Body of pancreas (tissue), 4 donors: ENCODE results near the gene HSPB7. TPM values are rescaled to one million over a fixed set of nuclear protein-coding genes. Genes with fewer than 3 reads are reported as not detected.

Experiments used
- ATAC-seq: fragments of 150-250 bp; one replicate; pipeline ENCODE4 v1.9.1; 2016
- DNase-seq, 4 donors: peaks; one replicate each; pipeline ENCODE4 v3.0.0-alpha.2; 2019
- H3K27ac ChIP-seq, 4 donors: fragments of 200-600 bp; sonication (generic); 1 replicate in 3 of 4; 2 replicates in 1 of 4; pipeline versions ENCODE4 v1.5.1 to v1.6.1; 2016 to 2019; ENCODE audit warnings: mild to moderate bottlenecking in 1 of 4, mixed read lengths in 1 of 4, moderate library complexity in 1 of 4
- H3K27me3 ChIP-seq, 2 donors: fragments of 200-600 bp; sonication (generic); one replicate each; pipeline ENCODE4 v1.6.0; 2016; ENCODE audit warnings: mild to moderate bottlenecking in 1 of 2
- H3K36me3 ChIP-seq, 2 donors: fragments of 200-600 bp; sonication (generic); replicated peaks in 1 of 2; 2 replicates each; pipeline ENCODE4 v1.5.1; 2016; ENCODE audit warnings: low read depth in 2 of 2; ENCODE audit not compliant: insufficient read depth in 1 of 2
- H3K4me1 ChIP-seq: fragments of 200-600 bp; sonication (generic); one replicate; pipeline ENCODE4 v1.6.0; 2016
- H3K4me3 ChIP-seq, 2 donors: fragments of 200-600 bp; sonication (generic); 1 replicate in 1 of 2; 2 replicates in 1 of 2; pipeline ENCODE4 v1.5.1; 2016 to 2019
- H3K9me3 ChIP-seq, 3 donors: fragments of 200-600 bp; sonication (generic); 1 replicate in 2 of 3; 2 replicates in 1 of 3; pipeline ENCODE4 v1.5.1; 2016
- CTCF ChIP-seq, 7 experiments: fragments of 450-650 bp in 4 of 7; fragments of 200-600 bp in 3 of 7; sonication (generic) in 3 of 7; IDR thresholded peaks; one replicate each; pipeline ENCODE4 v1.5.1; 2016 to 2019; ENCODE audit warnings: antibody characterized with exemption in 7 of 7
- POLR2A ChIP-seq, 3 donors: fragments of 450-650 bp; IDR thresholded peaks; one replicate each; pipeline ENCODE4 v1.6.1; 2016; ENCODE audit warnings: antibody characterized with exemption in 3 of 3, mild to moderate bottlenecking in 2 of 3
- WGBS, 2 donors: methylation state at CpG; one replicate each; pipeline ENCODE4 v1.1.5; 2017; 5-methylcytosine and 5-hydroxymethylcytosine counted together
- intact Hi-C: fragments of 100-400 bp; cut with DNase I; formaldehyde crosslinking; loops from one replicate; pipeline ENCODE4 v1.15.1; 2023
- total RNA-seq, 2 donors: library from RNA; depleted of rRNA; stranded (reverse); fragments of >200 nt; gene quantifications; one replicate each; pipeline ENCODE4 v1.1.0, GENCODE V29; 2016

Gene HSPB7
- total RNA-seq, 2 donors from 2014 or later = 5.7 to 39.9 TPM

- peak; percentile 52 to 67 (median 64) for DNase-seq
- ATAC-seq = peak; percentile 53
- Histone ChIP-seq H3K36me3 (no peaks in the 10 kb centered on the region), H3K27me3 (no peaks in the 10 kb centered on the region), H3K27ac (no peak overlapping the region), H3K9me3 (no peaks in the 10 kb centered on the region), H3K4me3 (no peak overlapping the region), H3K4me1 (peaks cover 22% of the 10 kb centered on the region)
- WGBS, 2 donors = 1 to 3% methylated on average over 18 to 22 of the region's 25 CpGs
- no peak for TF ChIP-seq CTCF (IDR thresholded peaks at IDR 0.05)
- TF ChIP-seq POLR2A (IDR thresholded peaks at IDR 0.05) = no peak
- intact Hi-C loops = no loop called here
Observed at GRCh38 chr1:16048573-16049189, 30.8 kb upstream of the HSPB7 start.

- Histone ChIP-seq H3K27ac (no peak overlapping the region), H3K4me3 (no peak overlapping the region), H3K4me1 (peaks cover 27% of the 10 kb centered on the region), H3K27me3 (no peaks in the 10 kb centered on the region), H3K36me3 (no peaks in the 10 kb centered on the region), H3K9me3 (no peaks in the 10 kb centered on the region)
- DNase-seq = no peak
- no peak for TF ChIP-seq POLR2A (IDR thresholded peaks at IDR 0.05)
- TF ChIP-seq CTCF (IDR thresholded peaks at IDR 0.05) = no peak
- WGBS, 2 donors = 76 to 88% methylated on average over 9 to 19 of the region's 19 CpGs
- no peak for ATAC-seq
- intact Hi-C loops = no loop called here
Observed at GRCh38 chr1:16047791-16048475, 30.1 kb upstream of the HSPB7 start.

- WGBS, 2 donors = 83 to 87% methylated on average over 3 to 6 of the region's 7 CpGs
- Histone ChIP-seq H3K9me3 (no peaks in the 10 kb centered on the region), H3K27me3 (no peaks in the 10 kb centered on the region), H3K4me1 (peaks cover 27% of the 10 kb centered on the region), H3K36me3 (no peaks in the 10 kb centered on the region), H3K27ac (no peak overlapping the region), H3K4me3 (no peak overlapping the region)
- TF ChIP-seq CTCF (IDR thresholded peaks at IDR 0.05) (no peak), POLR2A (IDR thresholded peaks at IDR 0.05) (no peak)
- no peak for DNase-seq
- intact Hi-C loops = no loop called here
- no peak for ATAC-seq
Observed at GRCh38 chr1:16046842-16047241, 29.0 kb upstream of the HSPB7 start.

GRCh38 chr1:16043950-16044349, 26.1 kb upstream of the HSPB7 start:
- H3K4me3 ChIP-seq = no peak overlapping the region
- peaks cover 25% of the 10 kb centered on the region for H3K4me1 ChIP-seq
- no peak for TF ChIP-seq CTCF (IDR thresholded peaks at IDR 0.05)
- no peak for TF ChIP-seq POLR2A (IDR thresholded peaks at IDR 0.05)
- no peaks in the 10 kb centered on the region for H3K27me3 ChIP-seq
- intact Hi-C loops = no loop called here
- DNase-seq = no peak
- no peaks in the 10 kb centered on the region for H3K9me3 ChIP-seq
- ATAC-seq = no peak
- H3K27ac ChIP-seq = peak overlapping the region in 2 of 4 donors; percentile 43 to 62
- 94 to 100% methylated on average over 1 to 5 of the region's 5 CpGs for WGBS, 2 donors
- no peaks in the 10 kb centered on the region for H3K36me3 ChIP-seq
